GM21367 (cell line): ENCODE results near the gene SLTM.
"Not testable (repeated sequence)": the region's sequence is repeated elsewhere in the genome, so short reads cannot be mapped to it uniquely, and the experiment has no call there.

ENCODE experiments used
- ATAC-seq: cut with Tn5 transposase; IDR thresholded peaks from one replicate; pipeline ENCODE4 v1.9.1; 2021; ENCODE audit not compliant: unreplicated experiment

Gene SLTM

GRCh38 chr15:58933281-58934113, at the start of gene SLTM:
Gene SLTM, minus strand, starts transcription at chr15:58933679. Its CDS starts 114 bp downstream, at chr15:58933565.
- ATAC-seq: peak; percentile 84

GRCh38 chr15:58983261-58983660, 49.8 kb upstream of the SLTM start:
- no peak for ATAC-seq

GRCh38 chr15:58981808-58982475, 48.5 kb upstream of the SLTM start:
- ATAC-seq: no peak

- no peak for ATAC-seq
Measured at GRCh38 chr15:58980351-58980939, 47.0 kb upstream of the SLTM start.

GRCh38 chr15:58977887-58978286, 44.4 kb upstream of the SLTM start:
- ATAC-seq: no peak

GRCh38 chr15:58967479-58967878, 34.0 kb upstream of the SLTM start:
- ATAC-seq: no peak

- ATAC-seq: no peak
Measured at GRCh38 chr15:58966698-58967097, 33.2 kb upstream of the SLTM start.

- no peak for ATAC-seq
Measured at GRCh38 chr15:58962662-58963565, 29.4 kb upstream of the SLTM start.

- ATAC-seq: no peak
Measured at GRCh38 chr15:58962136-58962535, 28.7 kb upstream of the SLTM start.

GRCh38 chr15:58958811-58959210, 25.3 kb upstream of the SLTM start:
- no peak for ATAC-seq

GRCh38 chr15:58957101-58957973, 23.9 kb upstream of the SLTM start:
- ATAC-seq: peak; percentile 53

GRCh38 chr15:58952751-58953150, 19.3 kb upstream of the SLTM start:
- no peak for ATAC-seq

- ATAC-seq: no peak
Measured at GRCh38 chr15:58951388-58952007, 18.0 kb upstream of the SLTM start.

GRCh38 chr15:58947179-58947578, 13.7 kb upstream of the SLTM start:
- no peak for ATAC-seq

GRCh38 chr15:58934974-58935373, 1.5 kb upstream of the SLTM start:
- not testable (repeated sequence) for ATAC-seq

GRCh38 chr15:58934521-58934920, 1.0 kb upstream of the SLTM start:
- no peak for ATAC-seq

- no peak for ATAC-seq
Measured at GRCh38 chr15:58934114-58934447, 602 bp upstream of the SLTM start.

GRCh38 chr15:58932710-58933280, 684 bp downstream of the SLTM start:
- peak; percentile 26 for ATAC-seq

GRCh38 chr15:58931987-58932588, 1.4 kb downstream of the SLTM start:
- no peak for ATAC-seq
